ENCODE data around the gene LRRC2. TPM values are rescaled to one million over a fixed set of nuclear protein-coding genes. Genes with fewer than 3 reads are reported as not detected.

LRRC2 gene
- total RNA-seq, 6 experiments from 2014 or later: 0.19 to 0.56 (median 0.37) TPM

- peak; percentile 95 for DNase-seq
- peak overlapping the region; percentile 87 for H3K4me3 Mint-ChIP-seq
- peaks cover 43% of the 10 kb centered on the region for H3K4me1 Mint-ChIP-seq (ENCODE audit: low read depth)
- peaks cover 35% of the 10 kb centered on the region for H3K9me3 Mint-ChIP-seq
- peak; percentile 87 for TF ChIP-seq CTCF (IDR thresholded peaks at IDR 0.05)
- H3K36me3 Mint-ChIP-seq (ENCODE audit: low read depth): peaks cover 35% of the 10 kb centered on the region
- H3K27ac Mint-ChIP-seq: peak overlapping the region; percentile 66
- peaks cover 4% of the 10 kb centered on the region for H3K27me3 Mint-ChIP-seq (ENCODE audit: insufficient read depth)
These were observed 7.7 kb downstream of the LRRC2 start for GRCh38 chr3:46558184-46559043.

GRCh38 chr3:46557814-46558183, 8.3 kb downstream of the LRRC2 start:
- H3K27ac Mint-ChIP-seq: peak overlapping the region; percentile 94
- peaks cover 48% of the 10 kb centered on the region for H3K4me1 Mint-ChIP-seq (ENCODE audit: low read depth)
- H3K27me3 Mint-ChIP-seq (ENCODE audit: insufficient read depth): peaks cover 1% of the 10 kb centered on the region
- H3K9me3 Mint-ChIP-seq: peaks cover 29% of the 10 kb centered on the region
- TF ChIP-seq CTCF (IDR thresholded peaks at IDR 0.05): no peak
- peaks cover 29% of the 10 kb centered on the region for H3K36me3 Mint-ChIP-seq (ENCODE audit: low read depth)
- H3K4me3 Mint-ChIP-seq: no peak overlapping the region
- DNase-seq: no peak

- peaks cover 1% of the 10 kb centered on the region; the same call in 1 of the 2 replicates for H3K27me3 Mint-ChIP-seq (ENCODE audit: insufficient read depth)
These were observed 12.9 kb downstream of the LRRC2 start for GRCh38 chr3:46553154-46553553.

GRCh38 chr3:46552538-46552937, 13.6 kb downstream of the LRRC2 start:
- Mint-ChIP-seq H3K4me1 (ENCODE audit: low read depth) (peaks cover 64% of the 10 kb centered on the region), H3K36me3 (ENCODE audit: low read depth) (peaks cover 21% of the 10 kb centered on the region), H3K27ac (no peak overlapping the region), H3K4me3 (no peak overlapping the region), H3K27me3 (ENCODE audit: insufficient read depth) (peaks cover 1% of the 10 kb centered on the region; the same call in 1 of the 2 replicates), H3K9me3 (peaks cover 24% of the 10 kb centered on the region)
- no peak for TF ChIP-seq CTCF (IDR thresholded peaks at IDR 0.05)
- no peak for DNase-seq

More at GRCh38 chr3:46553154-46553553, 12.9 kb downstream of the LRRC2 start:
- peaks cover 21% of the 10 kb centered on the region for H3K36me3 Mint-ChIP-seq (ENCODE audit: low read depth)
- no peak overlapping the region for H3K4me3 Mint-ChIP-seq
- peaks cover 24% of the 10 kb centered on the region for H3K9me3 Mint-ChIP-seq
- H3K27ac Mint-ChIP-seq: no peak overlapping the region
- H3K4me1 Mint-ChIP-seq (ENCODE audit: low read depth): peaks cover 70% of the 10 kb centered on the region
- no peak for DNase-seq
- TF ChIP-seq CTCF (IDR thresholded peaks at IDR 0.05): no peak

GRCh38 chr3:46551615-46552014, 14.5 kb downstream of the LRRC2 start:
- H3K36me3 Mint-ChIP-seq (ENCODE audit: low read depth): peaks cover 21% of the 10 kb centered on the region
- H3K27me3 Mint-ChIP-seq (ENCODE audit: insufficient read depth): peaks cover 4% of the 10 kb centered on the region; the same call in 1 of the 2 replicates
- H3K4me3 Mint-ChIP-seq: no peak overlapping the region
- TF ChIP-seq CTCF (IDR thresholded peaks at IDR 0.05): no peak
- H3K4me1 Mint-ChIP-seq (ENCODE audit: low read depth): peaks cover 59% of the 10 kb centered on the region
- 0 out of 2 replicates have a peak overlapping the region, but pooled peaks have one; percentile 3 for H3K27ac Mint-ChIP-seq
- DNase-seq: no peak
- peaks cover 22% of the 10 kb centered on the region for H3K9me3 Mint-ChIP-seq

Measured in HFFc6 (cell line).